Fibroblast of lung (primary cell): ENCODE measurements around the gene TPCN2.

Experiments used
- CTCF ChIP-seq, 2 donors: IDR thresholded peaks in 1 of 2; conservative IDR thresholded peaks in 1 of 2; 1 replicate in 1 of 2; 2 replicates in 1 of 2; pipeline ENCODE4 v1.5.1; 2011 to 2012; ENCODE audit warnings: low read length in 2 of 2, control low read depth in 1 of 2, inconsistent platforms in 1 of 2, low read depth in 1 of 2, mild to moderate bottlenecking in 1 of 2
- EZH2 ChIP-seq: IDR thresholded peaks from 2 replicates; pipeline ENCODE4 v1.5.1; 2012; ENCODE audit warnings: low read length, control low read depth, mild to moderate bottlenecking; ENCODE audit errors: missing control alignments

GRCh38 chr11:69121621-69122325, 73.0 kb downstream of the TPCN2 start:
- no peak for TF ChIP-seq CTCF (conservative IDR thresholded peaks at IDR 0.05 in 1 of 2, IDR thresholded peaks at IDR 0.05 in 1 of 2; ENCODE audit: low read depth in 1 of 2, low read length in 2 of 2)
- no peak for TF ChIP-seq EZH2
